ENCODE data around the gene DNAI1.

- TF ChIP-seq CTCF (conservative IDR thresholded peaks at IDR 0.05 in 1 of 2, IDR thresholded peaks at IDR 0.05 in 1 of 2; ENCODE audit: extremely low read depth in 1 of 2, insufficient read depth in 1 of 2, low read depth in 1 of 2, low read length in 2 of 2), result peak; percentile 77 to 96
- TF ChIP-seq EZH2 (IDR thresholded peaks at IDR 0.05; ENCODE audit: borderline replicate concordance, low read length), result no peak
These were observed 89.5 kb downstream of the DNAI1 start for GRCh38 chr9:34547960-34548611.
